ENCODE results near the gene PTBP2.
A peak's percentile ranks its signal among the peaks of the same experiment; 100 is the strongest.

Gene PTBP2

DNA sequence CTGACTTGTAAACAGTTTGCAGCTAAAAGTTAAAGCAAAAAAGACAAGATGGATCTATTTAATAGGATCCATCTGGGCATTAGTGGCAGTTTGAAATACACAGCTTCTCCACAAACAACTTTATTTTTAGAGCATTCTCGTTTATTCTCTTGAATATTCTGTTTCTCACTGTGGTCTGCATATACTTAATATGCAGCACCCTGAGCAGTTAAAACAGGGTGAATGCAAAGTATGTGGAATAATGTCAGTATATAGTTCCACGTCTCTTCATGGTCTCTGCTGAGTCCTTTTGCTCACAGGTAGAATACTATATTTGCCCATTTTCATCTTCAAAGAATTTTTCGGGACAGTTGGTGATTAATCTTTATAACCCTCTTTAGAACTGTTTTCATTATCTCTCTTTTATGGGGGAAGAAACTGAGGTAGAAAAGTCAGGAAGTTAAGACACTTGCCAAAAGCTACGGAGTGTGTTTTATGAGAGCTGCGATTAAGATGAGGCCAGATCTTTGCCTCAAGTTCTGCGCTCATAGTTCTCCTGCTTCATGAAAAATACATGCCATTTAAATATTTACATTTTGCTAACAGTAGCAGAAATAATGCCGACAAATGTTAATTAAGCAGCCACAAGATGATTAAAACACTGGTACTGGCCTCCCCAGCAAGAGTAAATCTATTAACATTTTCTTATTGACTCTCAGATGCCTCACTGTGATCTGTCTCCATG is 115.6 kb downstream of the PTBP2 start:
- no peaks in the 10 kb centered on the region for H3K36me3 ChIP-seq
- no peaks in the 10 kb centered on the region for H3K9me3 ChIP-seq (ENCODE audit: severe bottlenecking)
- H3K27me3 ChIP-seq (ENCODE audit: insufficient read depth, low read depth, severe bottlenecking), result no peaks in the 10 kb centered on the region
- no peak for DNase-seq
- H3K4me3 ChIP-seq (ENCODE audit: low read depth, low read length), result no peak overlapping the region
- TF ChIP-seq, protein P1, sequence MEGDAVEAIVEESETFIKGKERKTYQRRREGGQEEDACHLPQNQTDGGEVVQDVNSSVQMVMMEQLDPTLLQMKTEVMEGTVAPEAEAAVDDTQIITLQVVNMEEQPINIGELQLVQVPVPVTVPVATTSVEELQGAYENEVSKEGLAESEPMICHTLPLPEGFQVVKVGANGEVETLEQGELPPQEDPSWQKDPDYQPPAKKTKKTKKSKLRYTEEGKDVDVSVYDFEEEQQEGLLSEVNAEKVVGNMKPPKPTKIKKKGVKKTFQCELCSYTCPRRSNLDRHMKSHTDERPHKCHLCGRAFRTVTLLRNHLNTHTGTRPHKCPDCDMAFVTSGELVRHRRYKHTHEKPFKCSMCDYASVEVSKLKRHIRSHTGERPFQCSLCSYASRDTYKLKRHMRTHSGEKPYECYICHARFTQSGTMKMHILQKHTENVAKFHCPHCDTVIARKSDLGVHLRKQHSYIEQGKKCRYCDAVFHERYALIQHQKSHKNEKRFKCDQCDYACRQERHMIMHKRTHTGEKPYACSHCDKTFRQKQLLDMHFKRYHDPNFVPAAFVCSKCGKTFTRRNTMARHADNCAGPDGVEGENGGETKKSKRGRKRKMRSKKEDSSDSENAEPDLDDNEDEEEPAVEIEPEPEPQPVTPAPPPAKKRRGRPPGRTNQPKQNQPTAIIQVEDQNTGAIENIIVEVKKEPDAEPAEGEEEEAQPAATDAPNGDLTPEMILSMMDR (IDR thresholded peaks at IDR 0.05; ENCODE audit: low read depth, low read length), result no peak
- H3K27ac ChIP-seq, result no peak overlapping the region

DNA sequence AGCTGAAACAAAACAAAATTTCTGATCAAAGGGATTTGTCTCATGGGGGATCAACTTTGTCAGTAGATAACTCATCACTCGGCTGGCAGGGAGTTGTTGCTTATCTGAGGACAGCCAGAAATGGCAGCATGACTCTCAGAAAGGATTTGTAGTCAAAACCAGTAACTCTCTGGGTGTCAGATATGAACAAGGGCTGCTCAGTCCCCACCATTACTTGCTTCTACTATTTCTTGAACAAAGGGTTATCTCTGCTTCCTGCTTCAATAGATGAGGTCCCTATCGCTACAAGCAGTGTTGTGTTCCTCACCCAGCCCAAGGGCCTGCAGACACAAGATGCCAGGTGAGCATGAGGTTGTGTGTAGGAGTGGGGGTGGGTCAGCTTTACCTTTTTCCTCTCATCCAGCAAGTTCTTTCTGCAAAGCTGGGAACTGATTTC is 116.2 kb downstream of the PTBP2 start:
- H3K9me3 ChIP-seq (ENCODE audit: severe bottlenecking), result no peaks in the 10 kb centered on the region
- no peaks in the 10 kb centered on the region for H3K27me3 ChIP-seq (ENCODE audit: insufficient read depth, low read depth, severe bottlenecking)
- H3K4me3 ChIP-seq (ENCODE audit: low read depth, low read length), result no peak overlapping the region
- H3K27ac ChIP-seq, result no peak overlapping the region
- no peaks in the 10 kb centered on the region for H3K36me3 ChIP-seq
- TF ChIP-seq, protein P1 (IDR thresholded peaks at IDR 0.05; ENCODE audit: low read depth, low read length), result no peak
- DNase-seq, result no peak

DNA sequence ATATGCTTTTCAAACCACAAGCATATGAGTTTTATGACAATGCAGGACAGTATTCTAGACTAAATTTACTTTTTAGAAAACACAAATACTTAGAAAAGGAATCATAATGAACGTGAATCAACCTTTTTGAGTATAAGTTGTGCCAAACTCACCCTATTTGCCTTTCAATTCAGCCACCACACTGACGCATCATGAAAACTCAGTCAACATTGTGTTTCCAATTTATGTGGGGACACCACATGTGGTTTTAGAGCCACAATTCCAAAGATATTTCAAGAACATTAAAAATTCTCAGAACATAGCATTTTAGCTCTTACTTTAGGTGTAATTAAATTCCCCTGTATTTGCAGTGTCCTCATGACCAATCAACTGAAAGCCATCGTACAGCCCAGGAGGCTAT is 118.8 kb downstream of the PTBP2 start:
- Histone ChIP-seq H3K27ac (no peak overlapping the region), H3K27me3 (ENCODE audit: insufficient read depth, low read depth, severe bottlenecking) (no peaks in the 10 kb centered on the region), H3K36me3 (no peaks in the 10 kb centered on the region), H3K9me3 (ENCODE audit: severe bottlenecking) (no peaks in the 10 kb centered on the region), H3K4me3 (ENCODE audit: low read depth, low read length) (no peak overlapping the region)
- TF ChIP-seq, protein P1 (IDR thresholded peaks at IDR 0.05; ENCODE audit: low read depth, low read length), result no peak
- no peak for DNase-seq

DNA sequence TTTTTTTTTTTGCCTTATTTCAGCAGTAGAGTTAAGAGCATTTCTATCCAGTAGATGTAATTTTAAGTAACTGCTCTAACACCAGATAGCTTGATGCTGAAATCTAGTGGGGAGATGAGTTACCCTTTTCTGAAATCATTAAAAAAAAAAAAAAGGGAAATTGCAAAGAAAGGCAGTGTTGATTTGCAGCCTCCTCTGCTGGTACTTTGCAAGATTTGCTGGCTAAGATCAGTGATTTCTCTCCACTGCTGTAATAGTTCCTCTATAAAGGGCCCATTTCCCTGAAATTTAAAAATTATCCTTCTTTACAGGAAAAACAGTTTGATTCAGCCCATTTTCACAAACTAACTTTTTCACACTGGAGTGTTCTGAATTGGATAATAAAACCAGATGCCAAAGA is 120.6 kb downstream of the PTBP2 start:
- H3K4me3 ChIP-seq (ENCODE audit: low read depth, low read length), result no peak overlapping the region

DNA sequence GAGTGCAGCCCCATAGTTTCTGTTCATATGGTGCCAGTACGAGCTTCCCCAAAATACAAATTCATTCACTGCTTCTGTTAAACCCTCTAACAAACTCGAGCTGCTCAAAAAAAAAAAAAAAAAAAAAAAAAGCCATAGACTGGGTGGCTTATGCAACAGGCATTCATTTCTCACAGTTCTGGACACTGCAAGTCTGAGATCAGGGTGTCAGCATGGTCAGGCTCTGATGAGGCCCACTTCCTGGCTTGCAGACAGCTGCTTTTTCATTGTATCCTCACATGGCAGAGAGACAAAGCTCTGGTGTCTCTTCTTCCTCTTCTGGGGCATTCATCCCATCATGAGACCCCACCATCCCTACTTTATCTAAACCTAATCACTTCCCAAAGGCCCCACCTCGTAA is 121.6 kb downstream of the PTBP2 start:
- TF ChIP-seq, protein P1 (IDR thresholded peaks at IDR 0.05; ENCODE audit: low read depth, low read length), result no peak
- no peaks in the 10 kb centered on the region for H3K27me3 ChIP-seq (ENCODE audit: insufficient read depth, low read depth, severe bottlenecking)
- no peak for DNase-seq
- no peaks in the 10 kb centered on the region for H3K36me3 ChIP-seq
- no peak overlapping the region for H3K27ac ChIP-seq
- H3K9me3 ChIP-seq (ENCODE audit: severe bottlenecking), result no peaks in the 10 kb centered on the region
- no peak overlapping the region for H3K4me3 ChIP-seq (ENCODE audit: low read depth, low read length)

More for the DNA sequence above, 120.6 kb downstream of the PTBP2 start:
- Histone ChIP-seq H3K27ac (no peak overlapping the region), H3K27me3 (ENCODE audit: insufficient read depth, low read depth, severe bottlenecking) (no peaks in the 10 kb centered on the region), H3K36me3 (no peaks in the 10 kb centered on the region), H3K9me3 (ENCODE audit: severe bottlenecking) (no peaks in the 10 kb centered on the region)
- no peak for DNase-seq
- TF ChIP-seq, protein P1 (IDR thresholded peaks at IDR 0.05; ENCODE audit: low read depth, low read length), result peak; percentile 38; the same call in 1 of the 2 replicates

DNA sequence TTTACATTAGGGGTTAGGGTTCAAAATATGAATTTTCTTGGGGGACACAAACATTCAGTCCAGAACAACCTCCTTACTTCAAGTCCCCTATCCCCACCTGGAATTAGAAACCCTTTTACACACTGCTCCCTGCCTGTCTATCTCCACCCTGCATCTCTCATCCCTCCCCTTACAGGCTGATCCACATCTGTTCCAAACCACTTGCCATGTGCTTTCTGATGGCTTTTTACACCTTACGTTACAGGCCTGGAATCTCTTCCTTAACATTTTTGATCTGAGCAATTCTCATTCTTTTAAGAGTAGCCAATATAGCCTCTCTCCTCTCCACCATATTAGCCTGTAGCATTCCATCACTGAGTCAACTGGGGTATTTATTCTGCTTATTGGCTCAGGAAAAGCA is 122.0 kb downstream of the PTBP2 start:
- Histone ChIP-seq H3K4me3 (ENCODE audit: low read depth, low read length) (no peak overlapping the region), H3K27me3 (ENCODE audit: insufficient read depth, low read depth, severe bottlenecking) (no peaks in the 10 kb centered on the region), H3K27ac (no peak overlapping the region), H3K36me3 (no peaks in the 10 kb centered on the region), H3K9me3 (ENCODE audit: severe bottlenecking) (no peaks in the 10 kb centered on the region)
- TF ChIP-seq, protein P1 (IDR thresholded peaks at IDR 0.05; ENCODE audit: low read depth, low read length), result no peak
- DNase-seq, result no peak
